Measurements from ENCODE around the gene SORCS3. TPM values are rescaled to one million over a fixed set of nuclear protein-coding genes. Genes with fewer than 3 reads are reported as not detected.

Gene SORCS3
- total RNA-seq, 1 experiment from 2014 or later: not detected

DNA sequence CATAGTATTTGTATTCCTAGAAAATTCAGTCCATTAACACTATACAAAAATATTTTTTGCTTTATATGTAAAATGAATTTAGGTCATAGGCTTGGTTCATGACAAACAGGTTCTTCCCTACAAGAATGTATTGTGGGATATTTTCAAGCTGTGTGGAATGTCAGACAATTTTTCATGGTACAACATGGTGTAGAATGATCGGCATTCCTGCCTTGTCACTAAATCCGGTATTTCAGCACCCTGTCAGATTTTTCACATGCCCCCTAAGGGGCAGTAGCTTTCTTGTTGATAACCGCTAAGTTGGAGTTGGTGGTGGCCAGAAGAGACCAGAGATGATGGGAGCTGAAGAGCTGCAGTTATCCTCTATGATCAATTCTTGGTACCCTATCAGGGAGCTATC lies 154.3 kb downstream of the SORCS3 start:
- in situ Hi-C loops (cut with HindIII; ENCODE audit: low pct_unique_long_range_greater_than_20kb, low sequenced_read_pairs): no loop called here
- BruUV-seq (replicated peaks): no TSS peak
- intact Hi-C loops (cut with micrococcal nuclease; ENCODE audit: unreplicated experiment): no loop called here
- Histone ChIP-seq H3K36me3 (ENCODE audit: control insufficient read depth, insufficient read depth, low read length) (no peaks in the 10 kb centered on the region), H3K4me1 (ENCODE audit: control insufficient read depth, insufficient read depth, low read length) (no peaks in the 10 kb centered on the region), H3K9me3 (ENCODE audit: control insufficient read depth, insufficient read depth, low read depth, low read length) (no peaks in the 10 kb centered on the region), H3K4me3 (ENCODE audit: low read depth in 2 of 2, low read length in 2 of 2) (no peak overlapping the region), H3K27ac (ENCODE audit: low read length) (no peak overlapping the region), H3K27me3 (ENCODE audit: control insufficient read depth, insufficient read depth, low read length) (peaks cover 15% of the 10 kb centered on the region)
- no peak for ATAC-seq
- DNase-seq (ENCODE audit: low read depth, low spot score): no peak
- CTCF ChIA-PET: no interaction called here
- TF ChIP-seq TCF7L2 (IDR thresholded peaks at IDR 0.05; ENCODE audit: low read depth, low read length) (no peak), SIN3A (IDR thresholded peaks at IDR 0.05; ENCODE audit: borderline replicate concordance, insufficient read depth, low read depth, low read length) (no peak), POLR2AphosphoS5 (IDR thresholded peaks at IDR 0.05; ENCODE audit: low read depth, low read length) (no peak)
- TF ChIP-seq, protein P1, sequence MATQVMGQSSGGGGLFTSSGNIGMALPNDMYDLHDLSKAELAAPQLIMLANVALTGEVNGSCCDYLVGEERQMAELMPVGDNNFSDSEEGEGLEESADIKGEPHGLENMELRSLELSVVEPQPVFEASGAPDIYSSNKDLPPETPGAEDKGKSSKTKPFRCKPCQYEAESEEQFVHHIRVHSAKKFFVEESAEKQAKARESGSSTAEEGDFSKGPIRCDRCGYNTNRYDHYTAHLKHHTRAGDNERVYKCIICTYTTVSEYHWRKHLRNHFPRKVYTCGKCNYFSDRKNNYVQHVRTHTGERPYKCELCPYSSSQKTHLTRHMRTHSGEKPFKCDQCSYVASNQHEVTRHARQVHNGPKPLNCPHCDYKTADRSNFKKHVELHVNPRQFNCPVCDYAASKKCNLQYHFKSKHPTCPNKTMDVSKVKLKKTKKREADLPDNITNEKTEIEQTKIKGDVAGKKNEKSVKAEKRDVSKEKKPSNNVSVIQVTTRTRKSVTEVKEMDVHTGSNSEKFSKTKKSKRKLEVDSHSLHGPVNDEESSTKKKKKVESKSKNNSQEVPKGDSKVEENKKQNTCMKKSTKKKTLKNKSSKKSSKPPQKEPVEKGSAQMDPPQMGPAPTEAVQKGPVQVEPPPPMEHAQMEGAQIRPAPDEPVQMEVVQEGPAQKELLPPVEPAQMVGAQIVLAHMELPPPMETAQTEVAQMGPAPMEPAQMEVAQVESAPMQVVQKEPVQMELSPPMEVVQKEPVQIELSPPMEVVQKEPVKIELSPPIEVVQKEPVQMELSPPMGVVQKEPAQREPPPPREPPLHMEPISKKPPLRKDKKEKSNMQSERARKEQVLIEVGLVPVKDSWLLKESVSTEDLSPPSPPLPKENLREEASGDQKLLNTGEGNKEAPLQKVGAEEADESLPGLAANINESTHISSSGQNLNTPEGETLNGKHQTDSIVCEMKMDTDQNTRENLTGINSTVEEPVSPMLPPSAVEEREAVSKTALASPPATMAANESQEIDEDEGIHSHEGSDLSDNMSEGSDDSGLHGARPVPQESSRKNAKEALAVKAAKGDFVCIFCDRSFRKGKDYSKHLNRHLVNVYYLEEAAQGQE (IDR thresholded peaks at IDR 0.05; ENCODE audit: insufficient read depth in 1 of 2, low read depth in 2 of 2, low read length in 1 of 2): no peak
- TF ChIP-seq, protein P2, sequence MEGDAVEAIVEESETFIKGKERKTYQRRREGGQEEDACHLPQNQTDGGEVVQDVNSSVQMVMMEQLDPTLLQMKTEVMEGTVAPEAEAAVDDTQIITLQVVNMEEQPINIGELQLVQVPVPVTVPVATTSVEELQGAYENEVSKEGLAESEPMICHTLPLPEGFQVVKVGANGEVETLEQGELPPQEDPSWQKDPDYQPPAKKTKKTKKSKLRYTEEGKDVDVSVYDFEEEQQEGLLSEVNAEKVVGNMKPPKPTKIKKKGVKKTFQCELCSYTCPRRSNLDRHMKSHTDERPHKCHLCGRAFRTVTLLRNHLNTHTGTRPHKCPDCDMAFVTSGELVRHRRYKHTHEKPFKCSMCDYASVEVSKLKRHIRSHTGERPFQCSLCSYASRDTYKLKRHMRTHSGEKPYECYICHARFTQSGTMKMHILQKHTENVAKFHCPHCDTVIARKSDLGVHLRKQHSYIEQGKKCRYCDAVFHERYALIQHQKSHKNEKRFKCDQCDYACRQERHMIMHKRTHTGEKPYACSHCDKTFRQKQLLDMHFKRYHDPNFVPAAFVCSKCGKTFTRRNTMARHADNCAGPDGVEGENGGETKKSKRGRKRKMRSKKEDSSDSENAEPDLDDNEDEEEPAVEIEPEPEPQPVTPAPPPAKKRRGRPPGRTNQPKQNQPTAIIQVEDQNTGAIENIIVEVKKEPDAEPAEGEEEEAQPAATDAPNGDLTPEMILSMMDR (IDR thresholded peaks at IDR 0.05): no peak
- POLR2A ChIA-PET: no interaction called here

DNA sequence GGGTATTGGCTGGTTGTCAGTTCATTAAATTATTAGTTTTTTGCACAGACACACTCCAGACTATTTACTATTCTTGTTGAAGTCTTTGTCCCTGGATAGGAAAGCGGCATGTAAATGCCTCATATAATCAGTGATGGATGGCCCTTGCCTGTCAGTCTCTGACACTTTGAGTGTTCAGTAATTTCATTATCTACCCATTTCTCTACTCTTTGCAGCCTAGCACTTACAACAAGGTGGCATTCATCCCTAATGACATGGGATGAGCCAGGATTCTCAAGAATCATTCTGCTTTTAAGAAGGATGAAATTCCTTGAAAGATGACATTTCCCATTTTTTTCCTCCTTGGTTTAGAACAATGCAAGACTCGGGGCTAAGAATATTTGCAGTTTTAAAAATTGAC lies 155.7 kb downstream of the SORCS3 start:
- no peaks in the 10 kb centered on the region for H3K9me3 ChIP-seq (ENCODE audit: control insufficient read depth, insufficient read depth, low read depth, low read length)
- POLR2A ChIA-PET: no interaction called here
- CTCF ChIA-PET: no interaction called here
- intact Hi-C loops (cut with micrococcal nuclease; ENCODE audit: unreplicated experiment) (no loop called here), in situ Hi-C loops (cut with HindIII; ENCODE audit: low pct_unique_long_range_greater_than_20kb, low sequenced_read_pairs) (no loop called here)
- no peaks in the 10 kb centered on the region for H3K36me3 ChIP-seq (ENCODE audit: control insufficient read depth, insufficient read depth, low read length)
- H3K4me1 ChIP-seq (ENCODE audit: control insufficient read depth, insufficient read depth, low read length): no peaks in the 10 kb centered on the region
- no peak overlapping the region for H3K27ac ChIP-seq (ENCODE audit: low read length)
- BruUV-seq (replicated peaks): no TSS peak
- no peak for ATAC-seq
- peaks cover 15% of the 10 kb centered on the region for H3K27me3 ChIP-seq (ENCODE audit: control insufficient read depth, insufficient read depth, low read length)
- no peak overlapping the region for H3K4me3 ChIP-seq (ENCODE audit: low read depth in 2 of 2, low read length in 2 of 2)
- TF ChIP-seq TCF7L2 (IDR thresholded peaks at IDR 0.05; ENCODE audit: low read depth, low read length) (no peak), SIN3A (IDR thresholded peaks at IDR 0.05; ENCODE audit: borderline replicate concordance, insufficient read depth, low read depth, low read length) (no peak), POLR2AphosphoS5 (IDR thresholded peaks at IDR 0.05; ENCODE audit: low read depth, low read length) (no peak)
- TF ChIP-seq, protein P2 (IDR thresholded peaks at IDR 0.05): no peak
- TF ChIP-seq, protein P1 (IDR thresholded peaks at IDR 0.05; ENCODE audit: insufficient read depth in 1 of 2, low read depth in 2 of 2, low read length in 1 of 2): no peak
- no peak for DNase-seq (ENCODE audit: low read depth, low spot score)
